RWPE1 (cell line): ENCODE measurements around the gene ABCF2.

Source experiments
- CTCF ChIA-PET: fragments of 350-600 bp; sonication (Branson Sonifier 250); formaldehyde crosslinking; extraction: SDS; loops from one replicate; lab custom pipeline; 2021; lab: Yijun Ruan, JAX
- POLR2A ChIA-PET: fragments of 400-600 bp; formaldehyde crosslinking; extraction: SDS; loops from one replicate; lab custom pipeline; 2020; ENCODE audit warnings: antibody characterized with exemption; ENCODE audit not compliant: low non-redundant PET; lab: Yijun Ruan, JAX
- DNase-seq: peaks from one replicate; pipeline ENCODE4 v3.0.0; 2012; ENCODE audit warnings: low spot score
- H3K27ac ChIP-seq: fragments of 450-650 bp; 2 replicates; pipeline ENCODE4 v1.5.1; 2017
- TF ChIP-seq, protein P1 (sequence below): fragments of 450-650 bp; conservative IDR thresholded peaks from 2 replicates; pipeline ENCODE4 v1.5.1; 2017; ENCODE audit warnings: low read depth, mild to moderate bottlenecking

The ABCF2 gene

DNA sequence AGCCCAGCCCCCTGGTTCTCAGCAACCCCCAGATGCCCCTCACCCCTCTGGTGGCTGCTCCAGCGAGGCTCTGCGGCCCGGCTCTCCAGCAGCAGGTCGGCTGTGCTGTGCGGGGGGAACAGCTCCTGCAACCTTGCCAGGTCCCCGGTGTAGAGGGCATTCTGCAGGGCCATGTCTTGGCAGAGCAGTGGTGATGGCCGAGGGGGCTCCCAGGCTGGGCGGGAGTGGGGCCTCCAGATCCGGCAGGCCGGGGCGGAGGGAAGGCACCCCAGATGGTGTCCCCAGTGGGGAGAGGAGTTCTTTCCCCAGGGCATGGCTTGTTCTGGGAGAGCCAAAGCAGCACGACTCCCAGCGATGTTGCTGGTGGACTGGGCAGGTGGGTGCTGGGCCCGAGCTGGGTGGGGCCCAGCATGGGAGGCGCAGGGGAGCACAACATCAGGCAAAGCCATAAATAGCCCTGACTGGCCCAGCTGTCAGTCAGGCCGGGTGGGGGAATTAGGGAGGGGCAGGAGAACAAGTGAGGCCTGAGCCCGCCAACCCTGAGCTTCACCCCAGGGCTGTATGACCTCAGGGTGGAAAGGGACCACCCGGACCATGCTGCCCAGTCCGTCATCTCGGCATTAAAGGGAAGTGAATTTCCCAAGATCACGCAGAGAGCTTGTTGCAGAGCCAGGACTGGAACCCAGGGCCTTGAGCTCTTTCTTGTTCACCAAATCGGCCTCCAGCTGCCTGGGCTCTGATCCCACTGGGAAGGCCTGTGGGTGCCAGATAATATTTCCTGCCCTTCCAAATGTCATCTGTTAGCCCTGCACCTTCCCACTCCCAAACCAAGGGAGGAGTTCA is 39.4 kb downstream of the ABCF2 start:
- ChIA-PET POLR2A (no interaction called here), CTCF (no interaction called here)
- no peak for DNase-seq
- H3K27ac ChIP-seq = no peak overlapping the region
- TF ChIP-seq, protein P1, sequence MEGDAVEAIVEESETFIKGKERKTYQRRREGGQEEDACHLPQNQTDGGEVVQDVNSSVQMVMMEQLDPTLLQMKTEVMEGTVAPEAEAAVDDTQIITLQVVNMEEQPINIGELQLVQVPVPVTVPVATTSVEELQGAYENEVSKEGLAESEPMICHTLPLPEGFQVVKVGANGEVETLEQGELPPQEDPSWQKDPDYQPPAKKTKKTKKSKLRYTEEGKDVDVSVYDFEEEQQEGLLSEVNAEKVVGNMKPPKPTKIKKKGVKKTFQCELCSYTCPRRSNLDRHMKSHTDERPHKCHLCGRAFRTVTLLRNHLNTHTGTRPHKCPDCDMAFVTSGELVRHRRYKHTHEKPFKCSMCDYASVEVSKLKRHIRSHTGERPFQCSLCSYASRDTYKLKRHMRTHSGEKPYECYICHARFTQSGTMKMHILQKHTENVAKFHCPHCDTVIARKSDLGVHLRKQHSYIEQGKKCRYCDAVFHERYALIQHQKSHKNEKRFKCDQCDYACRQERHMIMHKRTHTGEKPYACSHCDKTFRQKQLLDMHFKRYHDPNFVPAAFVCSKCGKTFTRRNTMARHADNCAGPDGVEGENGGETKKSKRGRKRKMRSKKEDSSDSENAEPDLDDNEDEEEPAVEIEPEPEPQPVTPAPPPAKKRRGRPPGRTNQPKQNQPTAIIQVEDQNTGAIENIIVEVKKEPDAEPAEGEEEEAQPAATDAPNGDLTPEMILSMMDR = no peak

DNA sequence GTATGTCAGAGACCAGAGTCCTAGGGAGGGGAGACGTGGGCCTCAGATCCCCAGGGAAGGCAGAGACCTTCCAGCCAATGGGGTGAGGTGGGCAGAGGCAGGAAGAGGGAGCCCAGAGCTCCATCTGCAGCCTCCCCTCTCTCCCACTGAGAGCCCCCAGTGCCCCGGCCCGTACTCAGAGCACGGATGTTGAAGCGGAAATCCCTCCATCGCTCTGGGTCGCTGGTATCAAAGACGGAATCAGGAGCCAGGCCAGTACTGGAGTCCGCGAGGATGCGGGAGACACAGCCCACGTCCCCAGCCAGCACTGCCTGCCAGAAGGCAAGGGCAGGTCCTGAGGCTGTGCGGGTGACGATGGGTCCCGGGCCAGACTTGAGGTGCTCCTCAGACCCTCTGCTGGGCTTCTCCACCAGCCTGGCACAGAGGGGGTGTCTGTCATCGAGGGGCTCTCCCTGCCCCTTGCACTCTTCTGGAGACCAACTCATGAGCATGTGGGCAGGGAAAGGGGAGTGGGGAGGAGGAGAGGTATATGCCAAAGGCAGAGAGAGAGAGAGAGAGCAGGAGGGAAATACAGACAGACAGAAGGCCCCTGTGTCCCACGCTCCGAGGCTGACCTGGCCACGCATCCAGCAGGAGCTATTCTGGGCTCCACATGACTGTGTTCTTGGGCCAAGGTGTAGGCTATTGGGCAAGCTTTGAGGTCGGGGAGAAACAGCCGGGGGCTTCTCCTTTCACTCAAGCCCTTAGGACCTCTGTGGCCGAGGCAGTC is 40.2 kb downstream of the ABCF2 start, which contains the start of gene ASB10:
ASB10 (minus strand) TSS at position 611 of the 769 bp plus-strand sequence; CDS start at position 491, 120 bp downstream.
- CTCF ChIA-PET = no interaction called here
- TF ChIP-seq, protein P1 = no peak
- H3K27ac ChIP-seq = no peak within 1 kb of the TSS
- no peak for DNase-seq
- POLR2A ChIA-PET = no interaction called here

DNA sequence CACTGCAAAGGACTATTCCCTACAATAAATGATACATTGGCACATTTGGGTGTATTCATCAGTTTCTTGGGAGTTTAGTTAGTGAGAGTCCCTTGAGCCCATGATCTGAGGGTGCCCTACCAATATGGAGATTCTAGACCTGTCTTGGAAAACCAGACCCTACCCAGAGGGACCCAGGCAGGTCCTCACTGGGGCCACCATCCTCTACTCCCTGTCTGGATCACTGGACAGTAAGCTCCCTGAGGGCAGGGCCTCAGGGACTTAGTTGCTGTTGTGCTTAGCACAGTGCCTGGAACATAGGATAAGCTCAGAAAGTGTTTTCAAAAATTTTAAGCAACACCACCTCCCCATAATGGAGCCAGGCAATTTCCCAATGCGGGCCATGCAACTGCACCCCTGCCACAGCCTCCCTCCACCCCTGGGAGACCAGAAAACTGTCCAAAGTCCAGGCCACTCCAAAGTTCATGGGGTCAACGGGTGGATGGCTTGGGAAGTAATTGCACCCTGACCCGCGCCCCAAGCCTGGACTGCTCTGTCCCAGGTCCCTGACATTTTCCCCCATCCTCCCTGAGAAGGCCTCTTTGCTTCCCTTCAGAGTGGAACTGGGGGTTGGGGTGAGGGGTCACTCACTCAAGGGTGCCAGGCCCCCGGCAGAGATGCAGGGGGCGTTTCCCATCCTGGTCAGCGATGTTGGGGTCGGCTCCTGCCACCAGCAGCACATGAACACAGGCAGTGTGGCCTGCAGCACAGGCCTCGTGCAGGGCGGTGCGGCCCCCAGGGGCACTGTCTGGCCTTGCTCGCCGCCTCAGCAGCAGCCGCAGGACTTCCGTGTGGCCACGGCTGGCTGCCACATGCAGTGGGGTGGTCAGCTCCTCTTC is 41.0 kb downstream of the ABCF2 start:
- H3K27ac ChIP-seq = no peak overlapping the region
- ChIA-PET POLR2A (no interaction called here), CTCF (no interaction called here)
- TF ChIP-seq, protein P1 = no peak
- no peak for DNase-seq

DNA sequence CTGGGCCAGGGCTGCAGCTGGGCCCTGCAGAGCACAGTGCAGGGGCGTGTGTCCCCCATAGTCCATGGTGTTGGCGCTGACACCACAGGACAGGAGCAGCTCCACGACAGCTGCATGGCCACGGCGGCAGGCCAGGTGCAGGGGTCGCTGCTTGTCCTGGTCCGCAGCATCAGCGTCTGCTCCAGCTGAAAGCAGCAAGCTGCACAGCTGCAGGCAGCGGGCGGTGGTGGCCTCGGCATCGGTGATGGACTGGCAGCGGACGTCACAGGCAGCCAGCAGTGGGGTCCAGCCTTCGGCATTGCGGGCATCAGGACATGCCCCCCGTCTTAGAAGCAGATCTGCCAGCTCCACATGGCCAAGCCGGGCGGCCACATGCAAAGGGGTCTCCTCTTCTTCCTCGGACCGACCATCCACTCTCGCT is 46.0 kb downstream of the ABCF2 start:
- no peak for DNase-seq
- TF ChIP-seq, protein P1 = no peak
- ChIA-PET POLR2A (no interaction called here), CTCF (no interaction called here)
- no peak overlapping the region for H3K27ac ChIP-seq

DNA sequence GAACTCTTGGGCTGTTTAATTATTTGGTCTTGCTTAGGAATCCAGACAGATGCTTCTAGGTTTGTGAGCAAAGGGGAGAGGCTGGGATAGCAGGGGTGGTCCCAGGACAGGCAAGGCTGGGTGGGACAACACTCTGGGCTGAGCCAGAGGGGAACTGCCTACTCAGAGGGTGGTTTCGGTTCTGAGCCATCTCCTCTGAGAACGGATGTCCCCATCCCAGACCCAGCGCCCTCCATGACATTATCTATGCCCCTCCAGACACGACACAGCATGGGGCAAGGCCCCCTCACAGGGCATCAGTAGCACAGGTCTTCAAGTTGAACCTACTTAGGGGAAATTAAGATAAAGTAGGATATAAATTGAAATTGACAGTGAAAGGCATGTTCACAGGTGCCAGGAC is 47.1 kb downstream of the ABCF2 start:
- H3K27ac ChIP-seq = no peak overlapping the region
- TF ChIP-seq, protein P1 = no peak
- DNase-seq = no peak
- CTCF ChIA-PET = no interaction called here
- POLR2A ChIA-PET = no interaction called here
